HG02938 (cell line): Measurements from ENCODE around the gene CCL19.
A peak's percentile ranks its signal among the peaks of the same experiment; 100 is the strongest.

Source experiments
- ATAC-seq: cut with Tn5 transposase; IDR thresholded peaks from one replicate; pipeline ENCODE4 v1.9.1; 2021; ENCODE audit warnings: mild to moderate bottlenecking, moderate library complexity; ENCODE audit not compliant: unreplicated experiment

Gene CCL19

GRCh38 chr9:34664281-34665066, 26.6 kb downstream of the CCL19 start:
- peak; percentile 58 for ATAC-seq

DNA sequence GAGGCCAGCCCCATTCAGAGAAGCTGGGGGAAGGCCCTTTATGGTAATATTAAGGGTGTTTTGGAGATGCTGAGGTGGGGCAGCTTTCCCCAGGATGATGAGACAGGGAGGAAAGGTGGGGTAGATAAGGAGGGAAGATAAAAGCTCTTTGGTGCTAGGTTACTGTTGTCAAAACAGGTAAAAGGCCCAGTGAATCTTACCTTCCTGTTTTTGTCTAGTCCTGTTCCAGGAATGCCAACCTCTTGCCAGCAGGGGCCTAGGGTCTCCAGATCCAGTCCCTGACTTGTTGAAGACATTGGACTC, 27.8 kb downstream of the CCL19 start:
- ATAC-seq: no peak

DNA sequence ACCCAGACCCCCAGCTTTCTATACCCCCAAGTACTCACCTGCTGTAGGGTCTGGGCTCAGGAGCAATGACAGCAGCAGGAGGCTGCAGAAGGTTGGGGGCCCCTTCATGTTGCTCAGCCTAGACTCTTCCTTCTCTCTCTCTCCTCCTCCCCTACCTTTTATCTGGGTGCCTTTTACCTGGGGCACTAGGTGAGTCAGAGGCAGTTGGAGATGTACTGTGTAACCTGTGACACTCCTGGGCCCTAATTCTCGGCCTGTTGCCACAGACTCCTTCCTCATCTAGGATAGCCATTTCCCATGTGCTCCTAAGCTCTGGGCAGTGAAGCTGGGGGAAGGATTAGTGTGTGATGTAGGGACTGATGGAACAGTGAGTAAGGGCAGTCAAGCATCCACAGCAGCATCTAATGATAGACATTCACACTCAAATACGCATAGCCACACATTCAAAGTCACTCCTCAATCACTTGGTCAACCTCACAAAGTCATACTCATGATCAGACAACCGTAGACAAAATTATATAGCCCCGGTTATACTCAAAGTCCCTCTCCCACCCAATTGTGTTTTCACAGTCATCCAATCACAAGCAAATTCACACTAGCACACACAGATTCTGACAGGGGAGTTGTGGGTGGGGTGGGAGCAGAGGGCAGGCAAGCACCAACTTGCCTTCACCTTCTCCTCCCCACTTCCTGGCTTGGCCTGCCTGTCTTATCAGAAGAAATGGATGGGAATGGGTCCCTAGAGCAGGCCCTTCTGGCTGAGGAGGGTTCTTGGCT, 28.4 kb downstream of the CCL19 start, which contains the start of gene CCL27:
CCL27 (minus strand) TSS at position 132 of the 777 bp plus-strand sequence; CDS start at position 108, 24 bp downstream.
- ATAC-seq: no peak

DNA sequence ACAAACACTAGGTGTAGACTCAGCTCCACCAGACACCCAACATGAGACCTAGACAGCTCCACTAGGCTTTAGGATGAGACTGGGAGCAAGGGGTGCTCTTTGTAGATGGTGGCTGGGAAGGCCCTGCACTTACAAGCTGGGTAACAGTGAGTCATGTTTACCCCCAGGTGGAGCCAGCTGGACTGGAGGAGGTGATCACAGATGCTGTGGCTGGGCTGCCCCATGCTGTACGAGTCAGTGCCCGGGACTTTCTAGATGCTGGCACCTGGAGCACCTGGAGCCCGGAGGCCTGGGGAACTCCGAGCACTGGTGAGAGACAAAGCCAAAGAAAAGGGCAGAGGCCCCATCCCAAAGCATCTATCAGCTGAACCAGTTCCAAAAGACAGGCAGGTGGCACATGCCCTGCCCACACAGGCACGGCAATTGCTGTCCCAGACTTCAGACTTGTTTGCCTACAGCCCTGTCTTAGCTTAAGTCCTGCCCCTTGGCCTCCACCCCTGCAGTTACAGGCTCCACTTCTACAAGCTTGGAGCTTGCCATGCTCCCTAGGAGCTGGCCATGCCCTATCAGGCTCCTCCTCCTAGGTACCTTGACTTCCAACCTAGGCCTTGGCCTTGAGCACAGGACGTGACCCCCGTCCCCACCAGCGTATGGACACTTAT, 31.4 kb downstream of the CCL19 start:
- ATAC-seq: no peak

- no peak for ATAC-seq
Measured at GRCh38 chr9:34658461-34658860, 32.6 kb downstream of the CCL19 start.

DNA sequence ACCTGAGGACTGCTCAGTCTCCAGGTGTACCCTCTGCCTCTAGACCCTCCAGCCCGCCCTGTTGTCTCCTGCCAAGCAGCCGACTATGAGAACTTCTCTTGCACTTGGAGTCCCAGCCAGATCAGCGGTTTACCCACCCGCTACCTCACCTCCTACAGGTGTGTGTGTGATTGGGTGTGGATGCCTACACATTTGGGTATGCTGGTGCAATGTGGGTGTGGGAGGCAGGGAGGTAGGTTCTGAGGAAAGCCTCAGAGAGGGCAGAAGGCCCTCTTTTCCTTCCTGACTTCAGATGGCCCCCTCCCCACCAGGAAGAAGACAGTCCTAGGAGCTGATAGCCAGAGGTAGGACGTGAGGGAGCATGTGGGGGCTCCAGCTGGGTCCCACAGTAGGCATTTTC, 34.1 kb downstream of the CCL19 start:
- no peak for ATAC-seq

DNA sequence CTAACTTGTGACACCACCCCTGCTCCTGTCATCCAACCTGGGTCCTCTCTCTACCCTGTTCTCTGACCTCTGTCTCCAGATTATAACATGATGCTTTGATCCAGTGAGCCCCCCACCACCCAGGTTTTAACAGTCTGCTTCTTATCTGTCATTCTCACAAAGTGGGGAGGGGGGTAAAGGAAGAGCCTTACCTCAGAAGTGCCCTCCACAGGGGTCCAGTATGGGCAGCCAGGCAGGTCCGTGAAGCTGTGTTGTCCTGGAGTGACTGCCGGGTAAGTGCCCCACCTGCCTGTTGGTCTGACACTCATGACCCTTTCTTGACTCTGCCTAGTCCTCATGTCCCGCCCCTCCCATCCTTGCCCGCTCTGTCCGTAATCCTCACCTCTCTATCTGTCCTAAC, 35.7 kb downstream of the CCL19 start:
- ATAC-seq: no peak

- no peak for ATAC-seq
Measured at GRCh38 chr9:34654323-34655051, 36.6 kb downstream of the CCL19 start.

DNA sequence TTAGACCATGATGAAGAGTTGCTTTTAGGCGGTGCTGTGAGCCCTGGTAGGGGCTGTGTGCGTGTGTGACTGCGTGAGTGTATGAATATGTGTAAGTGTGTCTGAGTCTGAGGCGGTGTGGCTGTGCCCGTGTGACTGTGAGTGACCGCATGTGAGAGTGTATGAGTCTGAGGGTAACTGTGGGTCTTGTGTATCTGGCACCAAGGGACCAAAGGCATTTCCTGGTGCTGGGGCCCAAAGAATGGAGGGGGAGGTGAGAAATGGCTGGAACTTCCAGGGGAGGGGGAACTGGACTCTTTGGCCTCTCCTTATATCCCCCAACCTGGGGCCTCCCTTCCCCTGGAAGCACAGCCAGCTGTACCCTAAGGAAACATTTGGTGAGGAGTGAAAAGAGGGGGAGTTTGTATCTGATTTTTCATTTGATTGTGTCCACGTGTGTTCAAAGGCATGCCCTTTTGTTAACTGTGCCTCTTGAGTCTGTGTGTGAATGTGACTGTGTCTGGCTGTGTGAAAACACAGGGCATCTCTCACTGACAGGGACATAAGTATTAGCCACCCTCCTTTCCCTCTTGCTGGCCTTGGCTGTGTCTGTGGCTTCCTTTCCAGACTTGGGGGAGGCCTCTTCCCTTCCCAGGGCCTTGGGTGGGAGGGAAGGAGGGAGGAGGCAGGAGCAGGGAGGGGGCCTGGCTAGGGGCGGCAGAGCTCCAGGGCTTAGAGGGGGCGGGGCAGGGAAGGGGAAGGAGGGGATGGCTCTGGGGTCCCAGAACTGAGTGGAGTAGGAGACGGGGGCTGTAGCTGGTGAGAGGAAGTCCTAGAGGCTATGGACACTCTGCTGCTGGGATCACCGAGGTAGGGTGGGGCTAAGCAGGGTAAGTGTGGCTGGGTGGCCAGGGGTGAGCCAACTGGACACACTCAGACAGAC, 37.7 kb downstream of the CCL19 start:
- ATAC-seq: no peak

GRCh38 chr9:34652602-34653000, 38.5 kb downstream of the CCL19 start:
- ATAC-seq: no peak

DNA sequence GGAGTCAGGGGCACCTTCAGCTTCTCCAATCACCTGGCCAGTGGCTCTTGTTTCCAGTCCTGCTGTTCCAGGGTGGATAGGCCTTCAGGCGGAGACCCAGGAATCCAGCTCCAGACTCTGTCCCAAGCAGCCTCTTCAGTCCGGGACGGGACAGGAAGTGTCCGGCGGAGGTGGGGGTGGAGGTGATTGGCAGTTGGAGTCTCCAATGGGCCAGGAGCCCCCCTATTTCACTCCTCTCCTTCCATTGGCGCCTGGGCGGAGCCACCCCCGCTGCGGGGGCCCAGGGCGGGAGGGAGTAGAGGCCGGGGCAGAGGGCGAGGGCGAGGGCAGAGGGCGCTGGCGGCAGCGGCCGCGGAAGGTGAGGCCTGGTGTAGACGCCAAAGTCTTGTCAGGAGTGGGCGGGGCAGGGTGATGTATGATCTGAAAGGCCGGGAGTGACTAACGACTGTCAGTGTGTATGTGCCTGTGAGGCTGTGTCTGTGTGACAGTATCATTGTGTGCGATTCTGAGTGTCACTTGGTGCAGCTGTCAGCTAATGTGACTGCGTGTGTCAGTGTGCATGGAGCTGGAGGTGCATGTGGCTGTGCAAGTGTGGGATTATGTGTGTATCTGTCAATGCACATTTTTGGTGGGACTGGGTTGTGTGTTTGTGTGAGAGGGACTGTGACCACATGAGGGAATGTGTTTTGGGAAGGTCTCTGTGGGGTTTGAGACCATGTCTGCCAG, 39.0 kb downstream of the CCL19 start, which contains the start of gene IL11RA:
IL11RA (plus strand) TSS at position 310 of the 726 bp plus-strand sequence. CDS start 3,033 bp downstream, outside the sequence.
- no peak for ATAC-seq

DNA sequence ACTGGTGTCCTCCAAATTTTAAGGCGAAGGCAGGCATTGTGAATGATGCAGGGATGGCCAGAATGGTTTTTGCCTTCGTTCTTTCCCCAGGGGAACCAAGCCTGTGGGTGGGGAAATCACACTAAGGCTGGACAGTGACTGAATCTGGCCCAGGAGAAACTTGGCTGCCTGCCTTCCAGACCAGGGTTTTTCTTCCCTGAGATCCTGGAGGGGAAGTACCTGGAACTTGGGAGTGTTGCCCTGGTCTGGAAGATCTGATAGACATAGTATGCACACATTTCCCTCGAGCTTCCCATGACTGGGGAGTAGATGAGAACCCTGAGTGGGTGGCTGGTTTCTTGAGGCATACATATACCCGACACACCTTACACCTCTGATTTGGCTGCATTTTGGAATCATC, 39.8 kb downstream of the CCL19 start:
- no peak for ATAC-seq

DNA sequence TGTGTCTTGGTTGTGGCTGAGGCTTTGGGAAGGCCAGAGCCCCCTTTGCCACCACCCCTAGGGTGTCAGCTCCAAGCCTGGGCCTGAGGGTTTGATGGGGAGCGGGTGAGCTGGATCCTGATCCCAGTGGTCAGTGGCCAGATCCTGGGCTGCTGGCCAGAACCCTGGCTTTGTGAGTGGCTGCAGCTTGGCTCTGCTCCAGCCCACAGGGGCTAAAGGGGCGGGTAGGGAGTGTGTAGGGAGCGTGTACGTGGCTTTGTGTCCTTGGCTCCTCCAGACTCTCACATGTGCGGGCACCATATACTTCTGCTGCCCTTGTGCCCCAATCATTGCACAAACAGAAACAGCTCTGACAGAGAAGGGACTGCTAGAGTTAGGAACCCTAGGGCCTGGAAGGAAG, 40.3 kb downstream of the CCL19 start:
- ATAC-seq: no peak

DNA sequence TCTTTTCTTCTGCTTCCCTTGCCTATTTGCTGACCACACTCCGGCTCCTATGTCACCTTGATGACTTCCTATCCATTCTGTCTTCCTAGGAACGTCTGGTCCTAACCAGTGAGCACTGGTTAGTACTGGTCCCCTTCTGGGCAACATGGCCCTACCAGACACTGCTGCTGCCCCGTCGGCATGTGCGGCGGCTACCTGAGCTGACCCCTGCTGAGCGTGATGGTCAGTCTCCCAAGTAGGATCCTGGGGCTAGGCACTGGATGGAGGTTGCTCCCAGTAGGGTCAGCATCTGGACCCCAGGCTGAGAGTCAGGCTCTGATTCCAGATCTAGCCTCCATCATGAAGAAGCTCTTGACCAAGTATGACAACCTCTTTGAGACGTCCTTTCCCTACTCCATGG, 42.4 kb downstream of the CCL19 start:
- ATAC-seq: no peak

DNA sequence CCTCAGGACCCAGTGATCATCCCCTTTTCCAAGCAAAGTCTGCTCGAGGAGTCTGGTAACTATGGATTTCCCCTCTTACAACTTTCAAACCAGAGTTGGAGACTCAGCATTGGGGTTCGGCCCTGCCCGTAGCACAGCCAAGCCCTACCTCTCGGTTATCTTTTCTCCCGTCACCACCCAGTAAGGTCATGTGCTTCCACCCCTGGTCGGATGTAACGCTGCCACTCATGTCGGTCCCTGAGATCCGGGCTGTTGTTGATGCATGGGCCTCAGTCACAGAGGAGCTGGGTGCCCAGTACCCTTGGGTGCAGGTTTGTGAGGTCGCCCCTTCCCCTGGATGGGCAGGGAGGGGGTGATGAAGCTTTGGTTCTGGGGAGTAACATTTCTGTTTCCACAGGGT, 43.4 kb downstream of the CCL19 start:
- no peak for ATAC-seq

GRCh38 chr9:34647084-34647403, 44.0 kb downstream of the CCL19 start:
- peak; percentile 36 for ATAC-seq

DNA sequence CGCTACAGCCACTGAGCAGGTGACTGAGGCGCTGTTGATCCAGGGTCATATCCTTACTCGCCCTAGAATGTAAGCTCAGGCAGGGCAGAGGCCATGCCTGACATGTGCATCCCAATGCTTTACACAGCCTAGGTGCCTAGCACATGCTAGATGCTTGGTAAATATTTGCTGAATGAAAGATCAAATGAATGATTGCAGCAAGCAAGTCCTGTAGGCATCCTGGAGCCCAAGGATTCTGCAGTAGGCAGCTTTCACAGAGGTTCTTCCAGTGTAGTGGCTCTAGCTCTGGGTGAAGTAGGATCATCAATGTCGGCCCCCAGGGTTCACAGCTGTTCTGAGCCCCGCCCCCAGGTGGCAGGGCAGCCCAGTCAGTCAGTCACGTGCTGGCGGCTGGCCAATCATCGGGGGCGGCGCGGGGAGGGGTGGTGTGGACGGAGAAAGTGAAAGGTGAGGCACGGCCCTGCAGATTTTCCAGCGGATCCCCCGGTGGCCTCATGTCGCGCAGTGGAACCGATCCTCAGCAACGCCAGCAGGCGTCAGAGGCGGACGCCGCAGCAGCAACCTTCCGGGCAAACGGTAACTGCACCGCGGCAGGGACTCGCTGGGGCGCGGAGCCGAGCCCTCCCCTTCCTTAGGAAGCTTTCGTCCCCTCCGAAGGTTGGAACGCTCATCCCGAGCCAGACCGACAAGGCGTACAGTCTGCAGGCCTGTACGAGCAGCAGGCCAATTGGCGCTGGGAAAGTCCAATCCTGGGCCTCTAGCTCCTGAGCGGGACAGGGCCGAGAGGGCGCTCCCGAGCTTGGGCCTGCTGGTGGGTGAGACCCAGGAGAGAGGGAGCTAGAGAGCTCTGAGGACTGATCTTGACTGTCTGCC, 44.6 kb downstream of the CCL19 start, which contains the start of gene GALT:
GALT (plus strand) TSS at position 465 of the 873 bp plus-strand sequence; CDS start at position 495, 30 bp downstream.
- peak; percentile 75 for ATAC-seq

GRCh38 chr9:34644766-34645314, 46.2 kb downstream of the CCL19 start:
- ATAC-seq: no peak
